ENCODE data around the gene COL15A1.

COL15A1 gene

DNA sequence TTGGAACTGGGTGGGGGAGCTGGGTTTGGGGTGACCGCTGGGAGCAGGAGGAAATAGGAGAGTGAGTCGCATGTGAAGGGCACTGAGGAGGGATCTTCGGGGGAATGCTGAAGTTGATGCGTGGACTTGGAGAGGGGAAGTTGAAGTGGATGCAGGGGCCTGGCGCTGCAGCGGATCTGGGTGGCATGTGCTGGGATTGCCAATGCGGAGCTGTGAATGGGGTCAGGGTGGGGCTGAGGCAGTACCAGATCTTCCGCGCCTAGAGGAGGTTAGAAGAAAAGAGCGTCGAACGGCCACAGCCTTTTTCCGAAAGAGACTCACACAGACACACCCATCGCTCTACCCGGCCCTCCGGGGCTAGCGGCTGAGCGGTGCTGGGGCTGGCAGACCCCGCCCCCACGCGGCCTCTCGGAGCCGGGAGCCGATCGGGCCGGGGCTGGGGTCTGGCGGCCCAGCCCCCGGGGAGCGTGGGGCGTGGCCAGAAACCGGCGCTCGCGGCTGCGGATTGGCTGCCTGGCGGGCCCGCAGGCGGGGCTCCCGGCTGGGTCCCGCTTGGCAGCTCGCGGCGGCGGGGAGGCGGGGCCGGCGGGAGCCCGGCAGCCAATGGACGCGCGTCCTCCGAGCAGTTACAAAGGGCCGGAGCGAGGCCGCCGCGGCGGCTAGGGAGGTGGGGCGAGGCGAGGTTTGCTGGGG is 160.9 kb downstream of the COL15A1 start, which contains the start of gene TGFBR1:
TSS of gene TGFBR1 (plus strand) at position 655 of the 693 bp plus-strand sequence. CDS start 93 bp downstream, outside the sequence.
- H3K36me3 Mint-ChIP-seq = no peaks in the 10 kb centered on the region
- H3K4me3 Mint-ChIP-seq = peak within 1 kb of the TSS; percentile 91
- H3K9me3 Mint-ChIP-seq = no peaks in the 10 kb centered on the region
- peaks cover 62% of the 10 kb centered on the region for H3K4me1 Mint-ChIP-seq
- H3K27me3 Mint-ChIP-seq = no peaks in the 10 kb centered on the region
- peak within 1 kb of the TSS; percentile 85 for H3K27ac Mint-ChIP-seq

DNA sequence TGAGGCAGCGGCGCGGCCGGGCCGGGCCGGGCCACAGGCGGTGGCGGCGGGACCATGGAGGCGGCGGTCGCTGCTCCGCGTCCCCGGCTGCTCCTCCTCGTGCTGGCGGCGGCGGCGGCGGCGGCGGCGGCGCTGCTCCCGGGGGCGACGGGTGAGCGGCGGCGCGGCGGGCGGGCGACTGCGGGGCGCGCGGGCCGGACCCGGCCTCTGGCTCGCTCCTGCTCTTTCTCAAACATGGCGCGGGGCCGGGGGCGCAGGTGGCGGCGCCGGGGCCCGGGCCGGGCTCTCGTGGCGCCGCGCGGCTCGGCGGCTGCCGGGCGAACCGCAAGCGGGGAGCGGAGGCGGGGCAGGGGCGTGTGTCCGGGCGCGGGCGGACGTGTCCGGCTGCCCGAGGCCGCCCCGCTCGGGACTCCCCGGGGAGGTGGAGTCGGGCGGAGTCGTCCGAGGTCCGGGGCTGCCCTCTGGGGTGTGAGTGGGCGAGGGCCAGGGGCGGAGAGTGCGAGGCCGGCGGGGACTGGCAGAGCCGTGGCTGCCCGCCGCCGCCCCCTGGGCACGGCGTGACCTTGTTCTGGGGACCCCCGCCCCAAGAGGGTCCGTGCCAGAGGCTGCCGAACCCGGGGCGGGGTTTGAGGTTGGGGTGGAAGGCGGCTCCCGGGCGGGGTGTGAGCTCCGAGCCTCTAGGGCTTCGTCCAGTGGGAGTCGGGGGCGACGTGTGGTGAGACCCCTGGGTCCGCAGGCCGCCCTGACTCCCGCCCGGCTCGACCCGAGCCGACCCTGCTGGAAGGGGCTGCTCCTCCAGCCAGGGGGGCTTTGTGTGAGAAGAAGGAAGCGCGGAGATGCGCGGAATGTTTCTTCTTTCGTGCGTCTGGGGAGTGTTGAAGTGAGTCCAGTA is 161.7 kb downstream of the COL15A1 start:
- no peaks in the 10 kb centered on the region for H3K27me3 Mint-ChIP-seq

DNA sequence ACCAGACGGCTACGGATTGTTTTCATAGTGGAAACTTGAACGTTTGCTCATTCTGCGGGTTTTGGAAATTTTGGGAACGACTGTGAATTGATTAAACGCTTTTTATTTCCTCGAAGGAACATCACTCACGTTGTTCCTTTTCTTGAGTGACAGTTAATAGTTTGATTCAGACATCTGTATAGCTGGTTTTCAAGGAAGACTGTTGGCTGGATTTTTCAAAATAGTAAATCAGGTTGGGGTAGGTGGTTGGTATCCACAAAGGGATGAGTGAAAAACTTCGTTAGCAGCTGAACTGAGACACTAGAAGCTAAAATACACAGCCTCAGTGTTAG is 162.3 kb downstream of the COL15A1 start:
- H3K36me3 Mint-ChIP-seq = no peaks in the 10 kb centered on the region
- H3K9me3 Mint-ChIP-seq = no peaks in the 10 kb centered on the region
- H3K27ac Mint-ChIP-seq = peak overlapping the region; percentile 85
- H3K4me1 Mint-ChIP-seq = peaks cover 70% of the 10 kb centered on the region
- H3K4me3 Mint-ChIP-seq = peak overlapping the region; percentile 91
- H3K27me3 Mint-ChIP-seq = no peaks in the 10 kb centered on the region

More for the DNA sequence above, 161.7 kb downstream of the COL15A1 start:
- no peaks in the 10 kb centered on the region for H3K36me3 Mint-ChIP-seq
- peaks cover 64% of the 10 kb centered on the region for H3K4me1 Mint-ChIP-seq
- peak overlapping the region; percentile 91 for H3K4me3 Mint-ChIP-seq
- peak overlapping the region; percentile 85 for H3K27ac Mint-ChIP-seq
- no peaks in the 10 kb centered on the region for H3K9me3 Mint-ChIP-seq

DNA sequence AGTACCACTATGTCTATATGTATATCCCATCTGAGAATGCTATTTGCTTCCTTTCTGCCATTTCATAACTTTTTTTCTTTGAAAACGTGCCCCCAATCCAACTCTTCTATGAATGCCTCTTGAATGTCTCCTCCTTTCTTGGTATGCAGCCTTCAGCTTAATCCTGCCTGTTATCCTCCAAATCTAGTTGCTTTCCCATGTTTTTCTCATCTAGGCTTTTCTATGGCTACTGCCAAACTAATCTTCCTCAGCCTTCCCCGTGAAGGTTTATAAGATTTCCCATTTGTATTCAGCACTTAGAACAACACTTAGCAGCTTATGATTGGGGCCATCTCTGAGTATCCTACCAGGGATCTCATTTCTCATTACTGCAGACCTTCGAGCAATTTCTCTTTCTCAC is 163.7 kb downstream of the COL15A1 start:
- Mint-ChIP-seq H3K36me3 (no peaks in the 10 kb centered on the region), H3K9me3 (no peaks in the 10 kb centered on the region), H3K27me3 (no peaks in the 10 kb centered on the region), H3K4me1 (peaks cover 81% of the 10 kb centered on the region), H3K27ac (peak overlapping the region; percentile 9), H3K4me3 (peak overlapping the region; percentile 91)

DNA sequence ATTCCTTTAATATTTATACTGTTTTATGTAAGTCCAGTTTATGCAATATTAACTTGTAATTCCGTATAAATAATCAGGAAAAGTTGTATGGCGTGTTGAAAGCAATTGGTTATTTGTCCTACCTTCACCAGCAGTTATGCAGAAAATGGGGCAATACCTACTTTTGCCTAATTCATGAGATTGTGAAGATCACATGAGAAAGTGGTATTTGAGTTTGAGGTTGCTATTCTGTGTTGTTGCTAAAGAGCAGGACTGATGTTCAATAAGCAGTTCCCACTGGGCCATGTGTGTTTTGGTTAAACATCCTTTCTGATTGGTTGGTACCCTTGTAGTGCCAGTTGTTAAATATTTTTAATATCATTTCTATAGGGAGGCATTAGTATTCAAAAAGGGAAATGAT is 164.4 kb downstream of the COL15A1 start:
- no peaks in the 10 kb centered on the region for H3K36me3 Mint-ChIP-seq
- H3K27ac Mint-ChIP-seq = peak overlapping the region; percentile 64
- H3K4me3 Mint-ChIP-seq = no peak overlapping the region
- H3K4me1 Mint-ChIP-seq = peaks cover 85% of the 10 kb centered on the region
- H3K27me3 Mint-ChIP-seq = no peaks in the 10 kb centered on the region
- H3K9me3 Mint-ChIP-seq = no peaks in the 10 kb centered on the region

DNA sequence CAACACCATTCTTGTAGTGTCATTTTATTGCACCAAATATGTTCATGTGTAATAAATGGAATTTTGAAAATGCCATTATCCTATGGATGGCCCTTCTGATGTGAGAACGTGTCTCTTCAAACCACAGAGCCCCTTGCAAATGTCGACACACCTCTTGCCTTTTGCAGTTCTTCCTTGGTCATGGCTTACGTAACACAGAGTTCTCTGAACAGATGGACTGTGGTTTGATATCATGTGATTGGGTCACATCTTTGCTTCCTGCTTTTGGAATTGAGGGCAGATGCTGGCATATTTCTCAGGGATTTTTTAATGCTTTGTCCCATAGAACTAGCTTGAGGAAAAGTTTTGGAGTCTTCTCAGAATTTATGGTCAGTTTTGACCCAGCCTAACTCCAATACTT is 165.8 kb downstream of the COL15A1 start:
- Mint-ChIP-seq H3K27me3 (no peaks in the 10 kb centered on the region), H3K27ac (peak overlapping the region; percentile 25), H3K9me3 (no peaks in the 10 kb centered on the region), H3K4me1 (peaks cover 84% of the 10 kb centered on the region), H3K4me3 (no peak overlapping the region), H3K36me3 (no peaks in the 10 kb centered on the region)

DNA sequence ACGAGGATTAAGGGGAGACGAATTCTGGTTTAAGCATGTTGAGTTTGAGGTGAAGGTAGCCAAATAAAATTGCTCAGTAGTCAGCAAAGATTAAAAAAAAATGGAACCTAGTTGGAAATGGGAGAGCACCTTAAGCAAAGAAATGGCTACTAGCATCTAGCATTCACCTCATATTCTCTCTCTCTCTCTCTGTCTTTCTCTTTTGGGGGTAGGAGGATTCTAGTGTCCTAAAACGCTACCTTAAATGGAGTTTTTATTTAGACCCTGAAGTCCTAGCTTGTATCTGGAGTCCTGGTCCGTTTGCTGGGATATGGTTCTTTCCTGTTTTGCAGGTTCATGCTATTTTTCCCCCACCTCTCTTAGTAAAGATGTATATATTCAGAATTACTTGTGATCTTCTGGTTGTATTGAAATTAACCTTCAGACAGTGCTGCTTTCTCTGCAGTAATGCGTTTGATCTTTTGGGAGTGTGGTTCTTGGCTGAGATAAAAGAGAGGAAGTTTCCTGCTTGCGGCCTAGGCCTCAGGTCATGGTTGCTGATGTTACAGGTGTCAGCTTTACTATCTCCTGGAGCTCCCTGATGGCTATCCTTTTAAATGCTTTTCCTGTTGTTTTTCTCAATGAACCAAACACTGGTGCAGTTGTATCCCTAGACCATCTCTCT is 169.2 kb downstream of the COL15A1 start:
- Mint-ChIP-seq H3K9me3 (no peaks in the 10 kb centered on the region), H3K27ac (peak overlapping the region; percentile 69), H3K36me3 (no peaks in the 10 kb centered on the region), H3K4me3 (peak overlapping the region; percentile 69), H3K4me1 (peaks cover 90% of the 10 kb centered on the region), H3K27me3 (no peaks in the 10 kb centered on the region)

DNA sequence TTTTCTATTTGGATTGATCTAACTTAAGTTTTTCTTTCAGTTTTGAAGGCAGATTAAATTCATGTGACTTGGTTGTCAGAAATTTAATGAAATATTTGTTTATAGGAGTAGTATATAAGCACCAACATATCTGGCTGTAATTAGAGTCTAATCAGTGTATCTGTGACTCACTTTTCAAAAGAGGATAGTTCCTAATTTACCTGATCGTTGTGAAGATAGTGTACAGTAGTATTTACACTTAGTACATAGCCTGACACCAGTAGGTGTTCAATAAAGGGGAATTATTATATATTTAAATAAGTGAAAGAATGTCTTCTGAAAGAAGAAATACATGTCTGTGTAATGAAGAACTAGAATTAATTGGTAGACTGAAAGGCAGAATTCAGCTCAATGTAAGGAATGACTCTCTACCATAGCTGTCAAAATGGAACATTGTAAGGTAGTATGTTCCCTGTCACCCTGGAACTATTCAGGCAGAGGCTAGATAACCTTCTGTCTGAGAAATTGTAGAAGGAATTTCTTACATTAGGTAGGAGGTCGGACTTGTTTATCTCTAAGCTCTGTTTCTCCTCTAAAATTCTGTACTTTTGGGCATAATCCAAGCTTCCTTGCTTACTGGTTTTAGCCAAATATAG is 169.8 kb downstream of the COL15A1 start:
- Mint-ChIP-seq H3K27me3 (no peaks in the 10 kb centered on the region), H3K27ac (peak overlapping the region; percentile 69), H3K9me3 (no peaks in the 10 kb centered on the region), H3K4me3 (peak overlapping the region; percentile 69), H3K36me3 (no peaks in the 10 kb centered on the region), H3K4me1 (peaks cover 90% of the 10 kb centered on the region)

DNA sequence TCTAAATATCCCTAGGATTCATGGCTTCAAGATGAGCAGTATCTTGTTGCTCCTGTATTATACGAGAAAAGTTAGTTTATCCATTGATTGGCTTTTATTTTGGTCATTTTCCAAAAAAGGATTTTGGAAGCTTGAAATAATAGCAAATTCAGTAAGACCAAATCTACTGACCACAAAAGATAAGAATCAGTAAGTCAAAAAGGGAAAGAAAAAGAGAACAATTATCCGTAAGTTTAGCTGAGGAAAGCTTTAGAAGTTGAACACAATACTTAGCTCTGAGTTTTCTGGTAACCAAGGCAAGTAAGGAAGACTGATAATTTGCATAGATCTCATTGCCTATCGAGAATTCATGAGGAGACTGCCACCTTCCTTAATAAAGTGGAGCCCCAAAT is 170.3 kb downstream of the COL15A1 start:
- no peaks in the 10 kb centered on the region for H3K9me3 Mint-ChIP-seq
- H3K27ac Mint-ChIP-seq = peak overlapping the region; percentile 4
- H3K4me3 Mint-ChIP-seq = peak overlapping the region; percentile 41
- peaks cover 2% of the 10 kb centered on the region for H3K36me3 Mint-ChIP-seq
- no peaks in the 10 kb centered on the region for H3K27me3 Mint-ChIP-seq
- H3K4me1 Mint-ChIP-seq = peaks cover 90% of the 10 kb centered on the region

DNA sequence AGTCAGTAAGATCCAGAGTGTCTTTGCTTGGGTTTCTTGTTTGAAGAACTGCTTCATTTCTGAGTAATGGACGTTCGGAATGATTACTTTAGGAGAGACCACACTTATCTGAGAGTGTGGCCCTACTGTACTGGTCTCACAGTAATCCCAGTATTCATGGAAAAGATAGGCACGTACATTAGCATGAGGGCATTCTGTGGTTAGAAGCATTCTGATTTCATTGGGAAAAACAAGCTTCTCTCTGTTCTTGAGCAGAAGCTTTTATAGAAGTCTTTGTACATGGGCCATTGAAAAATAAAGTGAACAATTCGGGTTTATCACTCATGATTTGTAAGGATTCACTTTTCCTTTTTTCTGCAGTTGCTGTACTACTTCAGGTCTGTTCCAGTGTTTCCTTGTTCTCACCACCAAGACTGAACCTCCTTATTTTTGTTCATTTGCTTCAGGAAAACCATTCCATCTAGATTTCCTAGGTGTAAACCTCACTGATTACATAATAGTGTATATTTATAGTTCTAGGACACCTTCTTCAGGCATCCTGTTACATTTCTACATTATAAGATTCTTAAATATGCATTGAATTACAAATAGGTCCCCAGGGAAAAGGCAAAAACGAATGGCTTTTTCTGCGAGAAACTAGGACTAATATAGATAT is 171.3 kb downstream of the COL15A1 start:
- Mint-ChIP-seq H3K27ac (no peak overlapping the region), H3K9me3 (no peaks in the 10 kb centered on the region), H3K4me1 (peaks cover 90% of the 10 kb centered on the region), H3K4me3 (no peak overlapping the region), H3K27me3 (no peaks in the 10 kb centered on the region), H3K36me3 (peaks cover 2% of the 10 kb centered on the region)

DNA sequence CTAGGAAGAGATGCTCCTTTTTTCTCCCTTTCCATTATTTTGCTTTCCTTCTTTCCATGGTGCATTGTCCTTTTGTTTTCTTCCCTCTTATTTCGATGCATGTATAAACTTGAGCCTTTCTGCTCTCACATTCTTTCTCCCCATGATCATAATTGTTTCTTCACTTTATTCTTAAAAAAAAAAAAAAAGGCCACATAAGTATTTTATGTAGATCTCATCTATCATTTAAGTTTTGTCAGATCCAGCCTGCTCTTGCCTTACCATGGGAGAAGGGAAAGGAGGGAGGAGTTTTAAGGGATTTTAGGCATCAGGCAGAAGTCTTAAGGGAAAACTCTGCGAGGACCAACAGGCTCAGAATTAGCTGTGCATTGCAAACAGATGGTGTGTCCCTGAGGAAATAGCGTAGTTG is 172.3 kb downstream of the COL15A1 start:
- H3K4me3 Mint-ChIP-seq = no peak overlapping the region
- H3K9me3 Mint-ChIP-seq = no peaks in the 10 kb centered on the region
- H3K27ac Mint-ChIP-seq = no peak overlapping the region
- no peaks in the 10 kb centered on the region for H3K27me3 Mint-ChIP-seq
- peaks cover 2% of the 10 kb centered on the region for H3K36me3 Mint-ChIP-seq
- peaks cover 90% of the 10 kb centered on the region for H3K4me1 Mint-ChIP-seq

DNA sequence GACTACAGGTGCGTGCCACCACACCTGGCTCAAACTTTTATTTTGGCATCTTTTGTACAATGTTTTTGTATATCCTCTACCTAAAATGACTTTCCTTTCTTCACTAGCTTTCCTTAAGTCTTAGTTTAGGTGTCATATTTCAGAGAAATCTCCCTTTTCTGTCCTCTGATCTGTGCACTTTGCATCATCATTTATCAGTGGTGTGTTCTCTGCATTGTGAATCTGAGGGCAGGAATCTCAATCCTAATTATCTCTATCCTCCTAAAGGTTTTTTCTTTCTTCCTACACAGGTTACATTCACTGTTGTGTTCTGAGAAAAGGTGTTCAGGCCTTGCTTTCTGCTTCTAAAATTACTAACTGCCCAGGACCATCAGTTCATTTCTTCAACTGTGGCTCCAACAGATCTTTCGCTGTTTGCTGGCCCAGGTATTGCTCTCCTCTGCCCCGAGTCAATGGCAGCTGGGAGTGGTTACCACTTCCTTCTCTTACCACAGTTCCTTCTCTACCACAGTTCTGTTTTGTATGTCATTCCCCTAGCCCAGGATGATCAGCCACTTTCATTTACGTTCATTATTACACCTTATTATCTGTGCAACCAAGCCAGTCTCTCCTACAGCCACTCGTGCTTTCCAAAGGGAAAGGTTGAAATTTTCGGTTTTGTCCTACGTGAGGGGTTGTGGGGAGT is 175.2 kb downstream of the COL15A1 start:
- peak overlapping the region; percentile 85 for H3K4me3 Mint-ChIP-seq
- peaks cover 2% of the 10 kb centered on the region for H3K36me3 Mint-ChIP-seq
- H3K9me3 Mint-ChIP-seq = no peaks in the 10 kb centered on the region
- H3K27me3 Mint-ChIP-seq = no peaks in the 10 kb centered on the region
- peak overlapping the region; percentile 90 for H3K27ac Mint-ChIP-seq
- peaks cover 91% of the 10 kb centered on the region for H3K4me1 Mint-ChIP-seq

DNA sequence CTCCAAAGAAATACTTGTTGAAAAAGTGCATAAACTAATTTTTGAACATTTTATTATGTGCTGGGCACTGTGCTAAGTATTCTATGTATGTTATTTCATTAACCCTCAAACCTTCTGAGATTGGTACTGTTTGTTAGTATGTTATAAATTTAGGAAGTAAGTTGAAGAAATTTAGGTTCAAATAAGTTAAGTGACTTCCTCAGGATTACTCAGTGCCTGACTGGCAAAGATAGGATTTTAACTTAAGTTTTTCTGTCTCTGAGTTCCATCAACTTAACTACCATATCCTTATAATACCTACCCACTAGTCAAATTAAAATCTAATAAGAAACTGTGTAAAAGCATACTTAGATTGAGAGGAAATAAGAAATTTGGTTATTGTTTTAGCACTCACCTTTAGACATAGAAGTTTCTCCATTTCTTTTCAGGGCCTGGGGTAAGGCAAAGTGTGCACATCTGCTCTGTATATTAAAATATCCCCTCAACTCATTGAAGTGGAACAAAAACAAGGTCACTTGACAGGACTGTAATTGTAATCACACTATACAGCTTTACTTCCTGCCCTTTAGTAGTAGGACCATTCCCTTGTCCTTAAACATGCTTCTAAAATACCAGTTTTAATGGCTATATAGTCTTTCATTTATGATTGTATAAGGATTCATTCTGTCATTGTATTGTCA is 176.4 kb downstream of the COL15A1 start:
- H3K27ac Mint-ChIP-seq = peak overlapping the region; percentile 4
- H3K36me3 Mint-ChIP-seq = peaks cover 4% of the 10 kb centered on the region
- H3K4me3 Mint-ChIP-seq = peak overlapping the region; percentile 85
- no peaks in the 10 kb centered on the region for H3K27me3 Mint-ChIP-seq
- peaks cover 90% of the 10 kb centered on the region for H3K4me1 Mint-ChIP-seq
- H3K9me3 Mint-ChIP-seq = no peaks in the 10 kb centered on the region

Data from activated naive CD4-positive, alpha-beta T cell treated with anti-CD3 and anti-CD28 coated beads, Interleukin-2, amount 50 U/mL, for 24 hours (primary cell).